ENCODE data around the gene ALDH8A1. TPM values are rescaled to one million over a fixed set of nuclear protein-coding genes. Genes with fewer than 3 reads are reported as not detected.

The ALDH8A1 gene
- total RNA-seq, 1 experiment from 2014 or later: not detected

DNA sequence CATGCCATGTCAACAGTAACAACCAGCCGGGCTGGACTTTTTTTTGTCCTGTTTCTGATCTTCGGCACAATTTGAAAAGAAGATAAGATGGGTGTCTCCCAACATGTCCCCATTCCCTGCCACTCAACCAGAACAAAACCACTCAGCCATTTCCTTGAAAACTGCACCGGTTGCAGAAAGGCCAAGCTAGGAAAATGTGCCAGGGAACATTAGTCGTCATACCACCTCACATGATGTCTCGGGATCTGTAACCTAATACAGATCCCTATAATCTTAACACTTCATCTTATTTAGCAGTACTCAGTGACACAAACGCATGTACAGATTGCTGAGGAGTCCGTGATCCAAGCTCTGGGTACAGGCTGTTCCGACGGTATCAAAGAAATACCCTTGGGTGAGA is 46.5 kb downstream of the ALDH8A1 start:
- ATAC-seq (no peak), DNase-seq (ENCODE audit: low read depth, low spot score) (no peak)
- Histone ChIP-seq H3K4me1 (ENCODE audit: control insufficient read depth, insufficient read depth, low read length) (peaks cover under 1% of the 10 kb centered on the region; the same call in 1 of the 2 replicates), H3K4me3 (ENCODE audit: low read depth in 2 of 2, low read length in 2 of 2) (no peak overlapping the region), H3K27ac (ENCODE audit: low read length) (no peak overlapping the region), H3K27me3 (ENCODE audit: control insufficient read depth, insufficient read depth, low read length) (no peaks in the 10 kb centered on the region), H3K36me3 (ENCODE audit: control insufficient read depth, insufficient read depth, low read length) (no peaks in the 10 kb centered on the region), H3K9me3 (ENCODE audit: control insufficient read depth, insufficient read depth, low read depth, low read length) (no peaks in the 10 kb centered on the region)
- in situ Hi-C loops (cut with HindIII; ENCODE audit: low pct_unique_long_range_greater_than_20kb, low sequenced_read_pairs): no loop called here
- BruUV-seq (replicated peaks): no TSS peak
- ChIA-PET CTCF (no interaction called here), POLR2A (no interaction called here)
- no peak for TF ChIP-seq TCF7L2 (IDR thresholded peaks at IDR 0.05; ENCODE audit: low read depth, low read length)
- TF ChIP-seq, protein P1, sequence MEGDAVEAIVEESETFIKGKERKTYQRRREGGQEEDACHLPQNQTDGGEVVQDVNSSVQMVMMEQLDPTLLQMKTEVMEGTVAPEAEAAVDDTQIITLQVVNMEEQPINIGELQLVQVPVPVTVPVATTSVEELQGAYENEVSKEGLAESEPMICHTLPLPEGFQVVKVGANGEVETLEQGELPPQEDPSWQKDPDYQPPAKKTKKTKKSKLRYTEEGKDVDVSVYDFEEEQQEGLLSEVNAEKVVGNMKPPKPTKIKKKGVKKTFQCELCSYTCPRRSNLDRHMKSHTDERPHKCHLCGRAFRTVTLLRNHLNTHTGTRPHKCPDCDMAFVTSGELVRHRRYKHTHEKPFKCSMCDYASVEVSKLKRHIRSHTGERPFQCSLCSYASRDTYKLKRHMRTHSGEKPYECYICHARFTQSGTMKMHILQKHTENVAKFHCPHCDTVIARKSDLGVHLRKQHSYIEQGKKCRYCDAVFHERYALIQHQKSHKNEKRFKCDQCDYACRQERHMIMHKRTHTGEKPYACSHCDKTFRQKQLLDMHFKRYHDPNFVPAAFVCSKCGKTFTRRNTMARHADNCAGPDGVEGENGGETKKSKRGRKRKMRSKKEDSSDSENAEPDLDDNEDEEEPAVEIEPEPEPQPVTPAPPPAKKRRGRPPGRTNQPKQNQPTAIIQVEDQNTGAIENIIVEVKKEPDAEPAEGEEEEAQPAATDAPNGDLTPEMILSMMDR (IDR thresholded peaks at IDR 0.05): no peak
- intact Hi-C loops (cut with micrococcal nuclease; ENCODE audit: unreplicated experiment): no loop called here

DNA sequence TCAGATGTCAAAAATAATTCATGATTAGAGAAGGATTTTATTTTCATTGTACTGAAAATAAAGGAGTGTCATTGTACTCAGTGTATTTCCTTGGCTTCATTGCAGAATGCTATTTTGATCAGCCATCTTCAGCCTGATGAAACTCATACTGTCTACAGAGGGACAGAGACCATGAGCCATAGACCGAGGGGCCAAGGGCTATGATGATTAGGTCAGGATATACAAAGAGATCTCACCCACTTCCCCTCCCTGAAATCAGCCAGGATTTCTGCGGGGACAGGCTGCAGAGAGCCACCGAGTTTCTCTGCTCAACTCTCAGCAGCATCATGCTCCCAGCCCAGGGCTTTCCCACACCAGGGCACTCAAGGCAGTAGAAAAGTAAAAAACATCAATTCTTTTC is 47.0 kb downstream of the ALDH8A1 start:
- CTCF ChIA-PET: interaction anchor here (0.6 kb wide), 1 partner anchor 38 kb away, joined by 4 read pairs; no protein-coding TSS in a partner anchor
- Histone ChIP-seq H3K9me3 (ENCODE audit: control insufficient read depth, insufficient read depth, low read depth, low read length) (no peaks in the 10 kb centered on the region), H3K27ac (ENCODE audit: low read length) (no peak overlapping the region), H3K4me1 (ENCODE audit: control insufficient read depth, insufficient read depth, low read length) (no peaks in the 10 kb centered on the region), H3K36me3 (ENCODE audit: control insufficient read depth, insufficient read depth, low read length) (no peaks in the 10 kb centered on the region), H3K4me3 (ENCODE audit: low read depth in 2 of 2, low read length in 2 of 2) (no peak overlapping the region), H3K27me3 (ENCODE audit: control insufficient read depth, insufficient read depth, low read length) (no peaks in the 10 kb centered on the region)
- POLR2A ChIA-PET: no interaction called here
- intact Hi-C loops (cut with micrococcal nuclease; ENCODE audit: unreplicated experiment) (no loop called here), in situ Hi-C loops (cut with HindIII; ENCODE audit: low pct_unique_long_range_greater_than_20kb, low sequenced_read_pairs) (no loop called here)
- DNase-seq (ENCODE audit: low read depth, low spot score) (no peak), ATAC-seq (peak; percentile 45; the same call in 1 of the 2 replicates)
- no TSS peak for BruUV-seq (replicated peaks)
- TF ChIP-seq POLR2AphosphoS5 (IDR thresholded peaks at IDR 0.05; ENCODE audit: low read depth, low read length) (no peak), TCF7L2 (IDR thresholded peaks at IDR 0.05; ENCODE audit: low read depth, low read length) (no peak), SIN3A (IDR thresholded peaks at IDR 0.05; ENCODE audit: borderline replicate concordance, insufficient read depth, low read depth, low read length) (no peak)
- TF ChIP-seq, protein P2, sequence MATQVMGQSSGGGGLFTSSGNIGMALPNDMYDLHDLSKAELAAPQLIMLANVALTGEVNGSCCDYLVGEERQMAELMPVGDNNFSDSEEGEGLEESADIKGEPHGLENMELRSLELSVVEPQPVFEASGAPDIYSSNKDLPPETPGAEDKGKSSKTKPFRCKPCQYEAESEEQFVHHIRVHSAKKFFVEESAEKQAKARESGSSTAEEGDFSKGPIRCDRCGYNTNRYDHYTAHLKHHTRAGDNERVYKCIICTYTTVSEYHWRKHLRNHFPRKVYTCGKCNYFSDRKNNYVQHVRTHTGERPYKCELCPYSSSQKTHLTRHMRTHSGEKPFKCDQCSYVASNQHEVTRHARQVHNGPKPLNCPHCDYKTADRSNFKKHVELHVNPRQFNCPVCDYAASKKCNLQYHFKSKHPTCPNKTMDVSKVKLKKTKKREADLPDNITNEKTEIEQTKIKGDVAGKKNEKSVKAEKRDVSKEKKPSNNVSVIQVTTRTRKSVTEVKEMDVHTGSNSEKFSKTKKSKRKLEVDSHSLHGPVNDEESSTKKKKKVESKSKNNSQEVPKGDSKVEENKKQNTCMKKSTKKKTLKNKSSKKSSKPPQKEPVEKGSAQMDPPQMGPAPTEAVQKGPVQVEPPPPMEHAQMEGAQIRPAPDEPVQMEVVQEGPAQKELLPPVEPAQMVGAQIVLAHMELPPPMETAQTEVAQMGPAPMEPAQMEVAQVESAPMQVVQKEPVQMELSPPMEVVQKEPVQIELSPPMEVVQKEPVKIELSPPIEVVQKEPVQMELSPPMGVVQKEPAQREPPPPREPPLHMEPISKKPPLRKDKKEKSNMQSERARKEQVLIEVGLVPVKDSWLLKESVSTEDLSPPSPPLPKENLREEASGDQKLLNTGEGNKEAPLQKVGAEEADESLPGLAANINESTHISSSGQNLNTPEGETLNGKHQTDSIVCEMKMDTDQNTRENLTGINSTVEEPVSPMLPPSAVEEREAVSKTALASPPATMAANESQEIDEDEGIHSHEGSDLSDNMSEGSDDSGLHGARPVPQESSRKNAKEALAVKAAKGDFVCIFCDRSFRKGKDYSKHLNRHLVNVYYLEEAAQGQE (IDR thresholded peaks at IDR 0.05; ENCODE audit: insufficient read depth in 1 of 2, low read depth in 2 of 2, low read length in 1 of 2): no peak
- TF ChIP-seq, protein P1 (IDR thresholded peaks at IDR 0.05): no peak
